Neural cell (in vitro differentiated cells): ENCODE measurements around the gene MYF5. TPM values are rescaled to one million over a fixed set of nuclear protein-coding genes. Genes with fewer than 3 reads are reported as not detected.

ENCODE experiments used
- H2AFZ ChIP-seq: fragments of 200-600, 300-800 bp; sonication (generic), shearing (Covaris generic); 2 replicates; pipeline ENCODE4 v1.6.0; 2014; ENCODE audit warnings: low read depth, mild to moderate bottlenecking, antibody characterized with exemption, low read length, moderate library complexity
- H3F3A ChIP-seq: fragments of 200-600 bp; shearing (Covaris generic); 2 replicates; pipeline ENCODE4 v1.6.1; 2016; ENCODE audit warnings: mild to moderate bottlenecking, moderate library complexity, mixed read lengths, antibody characterized with exemption, low read length; ENCODE audit not compliant: insufficient read depth, poor library complexity, severe bottlenecking
- H3K27ac ChIP-seq: fragments of 200-600, 300-800 bp; sonication (generic), shearing (Covaris generic); 2 replicates; pipeline ENCODE4 v1.5.1; 2014; ENCODE audit warnings: mild to moderate bottlenecking, low read length, moderate library complexity
- H3K27me3 ChIP-seq: fragments of 300-800, 200-600 bp; sonication (generic), shearing (Covaris generic); 2 replicates; pipeline ENCODE4 v1.6.0; 2014; ENCODE audit warnings: mild to moderate bottlenecking, low read depth, low read length, moderate library complexity; ENCODE audit not compliant: insufficient read depth
- H3K36me3 ChIP-seq: fragments of 300-800, 200-600 bp; sonication (generic), shearing (Covaris generic); 2 replicates; pipeline ENCODE4 v1.5.1; 2014; ENCODE audit warnings: mild to moderate bottlenecking, antibody characterized with exemption, low read length, moderate library complexity; ENCODE audit not compliant: insufficient read depth
- H3K4me2 ChIP-seq: fragments of 300-800, 200-600 bp; sonication (generic), shearing (Covaris generic); 2 replicates; pipeline ENCODE4 v1.6.0; 2014; ENCODE audit warnings: mild to moderate bottlenecking, low read length
- H3K4me3 ChIP-seq: fragments of 300-800, 200-600 bp; sonication (generic), shearing (Covaris generic); 2 replicates; pipeline ENCODE4 v1.5.1; 2014; ENCODE audit warnings: mild to moderate bottlenecking, low read length, moderate library complexity
- H3K79me2 ChIP-seq: fragments of 200-600 bp; shearing (Covaris generic); replicated peaks from 2 replicates; pipeline ENCODE4 v1.6.0; 2014; ENCODE audit warnings: mild to moderate bottlenecking, low read length, moderate library complexity; ENCODE audit not compliant: insufficient read depth
- H3K9ac ChIP-seq: fragments of 300-800, 200-600 bp; sonication (generic), shearing (Covaris generic); 2 replicates; pipeline ENCODE4 v1.6.1; 2016; ENCODE audit warnings: mild to moderate bottlenecking, low read length, mixed read lengths
- H3K9me2 ChIP-seq: fragments of 200-600 bp; shearing (Covaris generic); 2 replicates; pipeline ENCODE4 v1.6.1; 2016; ENCODE audit warnings: mild to moderate bottlenecking, low read length, mixed read lengths; ENCODE audit not compliant: insufficient read depth
- H3K9me3 ChIP-seq: fragments of 200-600, 300-800 bp; sonication (generic), shearing (Covaris generic); 2 replicates; pipeline ENCODE4 v1.6.1; 2016; ENCODE audit warnings: mild to moderate bottlenecking, mixed run types, low read length, moderate library complexity, mixed read lengths
- H4K20me1 ChIP-seq: fragments of 200-600 bp; shearing (Covaris generic); 2 replicates; pipeline ENCODE4 v1.6.1; 2016; ENCODE audit warnings: mild to moderate bottlenecking, mixed run types; ENCODE audit not compliant: insufficient read depth
- EP300 ChIP-seq: fragments of 450-650 bp; conservative IDR thresholded peaks from 2 replicates; pipeline ENCODE4 v1.6.1; 2014; ENCODE audit warnings: antibody characterized with exemption, mild to moderate bottlenecking, moderate library complexity; ENCODE audit not compliant: poor library complexity, severe bottlenecking
- EZH2 ChIP-seq: fragments of 200-600, 300-800 bp; shearing (Covaris generic), sonication (generic); IDR thresholded peaks from 2 replicates; pipeline ENCODE4 v1.6.1; 2014; ENCODE audit warnings: antibody characterized with exemption, low read length, borderline replicate concordance, mild to moderate bottlenecking; ENCODE audit not compliant: insufficient read depth, poor library complexity, severe bottlenecking
- MXI1 ChIP-seq: fragments of 450-650 bp; conservative IDR thresholded peaks from 2 replicates; pipeline ENCODE4 v1.6.1; 2014; ENCODE audit warnings: antibody characterized with exemption, mild to moderate bottlenecking; ENCODE audit not compliant: poor library complexity, severe bottlenecking
- POLR2AphosphoS5 ChIP-seq: IDR thresholded peaks from 2 replicates; pipeline ENCODE4 v1.6.1; 2012
- RAD21 ChIP-seq: fragments of 450-650 bp; conservative IDR thresholded peaks from 2 replicates; pipeline ENCODE4 v1.6.1; 2014; ENCODE audit warnings: antibody characterized with exemption, mild to moderate bottlenecking, moderate library complexity
- SMC3 ChIP-seq: fragments of 450-650 bp; conservative IDR thresholded peaks from 2 replicates; pipeline ENCODE4 v1.6.1; 2014; ENCODE audit warnings: antibody characterized with exemption, mild to moderate bottlenecking, moderate library complexity; ENCODE audit not compliant: poor library complexity
- TAF1 ChIP-seq: IDR thresholded peaks from 2 replicates; pipeline ENCODE4 v1.6.1; 2012; ENCODE audit warnings: low read depth
- polyA plus RNA-seq: library from polyadenylated mRNA; depleted of rRNA; stranded (reverse); fragments of >200 nt; gene quantifications from 2 replicates; pipeline ENCODE4 v1.2.3, GENCODE V29; 2014
- TF ChIP-seq, protein P1 (sequence below): fragments of 450-650 bp; IDR thresholded peaks from 2 replicates; pipeline ENCODE4 v1.5.1; 2014; ENCODE audit warnings: antibody characterized with exemption, mild to moderate bottlenecking, moderate library complexity; ENCODE audit not compliant: poor library complexity, severe bottlenecking
- TF ChIP-seq, protein P2 (sequence below): IDR thresholded peaks from 2 replicates; pipeline ENCODE4 v1.6.1; 2012; ENCODE audit warnings: borderline replicate concordance

Gene MYF5
- polyA plus RNA-seq, 1 donor from 2014 or later = not detected

DNA sequence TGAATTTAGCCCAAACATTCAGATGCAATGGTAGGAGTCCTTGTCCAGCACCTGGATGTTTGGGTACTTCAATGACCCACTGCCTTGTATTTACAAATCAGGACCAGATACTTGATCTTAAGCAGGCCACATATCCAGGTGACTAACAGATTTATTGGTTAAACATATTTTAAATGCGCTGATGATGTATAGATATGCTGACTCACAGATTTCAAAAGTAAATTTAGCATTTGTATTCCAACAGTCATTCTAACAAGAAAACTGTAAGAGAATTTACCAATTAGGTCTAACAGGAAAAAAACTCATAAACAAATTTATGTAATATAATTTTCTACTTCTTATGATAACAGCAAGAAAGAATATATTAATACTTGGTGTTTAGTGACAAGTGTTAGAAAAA is 38.7 kb upstream of the MYF5 start:
- Histone ChIP-seq H3K27ac (no peak overlapping the region), H3K4me2 (no peak overlapping the region), H3K4me3 (no peak overlapping the region), H3K27me3 (no peaks in the 10 kb centered on the region), H2AFZ (no peak overlapping the region), H3K36me3 (no peaks in the 10 kb centered on the region), H3K9ac (no peak overlapping the region), H3F3A (no peaks in the 10 kb centered on the region), H3K9me3 (no peaks in the 10 kb centered on the region), H3K9me2 (no peaks in the 10 kb centered on the region), H4K20me1 (no peaks in the 10 kb centered on the region), H3K79me2 (no peaks in the 10 kb centered on the region)
- TF ChIP-seq MXI1 (no peak), SMC3 (no peak), TAF1 (no peak), RAD21 (no peak)
- TF ChIP-seq, protein P1, sequence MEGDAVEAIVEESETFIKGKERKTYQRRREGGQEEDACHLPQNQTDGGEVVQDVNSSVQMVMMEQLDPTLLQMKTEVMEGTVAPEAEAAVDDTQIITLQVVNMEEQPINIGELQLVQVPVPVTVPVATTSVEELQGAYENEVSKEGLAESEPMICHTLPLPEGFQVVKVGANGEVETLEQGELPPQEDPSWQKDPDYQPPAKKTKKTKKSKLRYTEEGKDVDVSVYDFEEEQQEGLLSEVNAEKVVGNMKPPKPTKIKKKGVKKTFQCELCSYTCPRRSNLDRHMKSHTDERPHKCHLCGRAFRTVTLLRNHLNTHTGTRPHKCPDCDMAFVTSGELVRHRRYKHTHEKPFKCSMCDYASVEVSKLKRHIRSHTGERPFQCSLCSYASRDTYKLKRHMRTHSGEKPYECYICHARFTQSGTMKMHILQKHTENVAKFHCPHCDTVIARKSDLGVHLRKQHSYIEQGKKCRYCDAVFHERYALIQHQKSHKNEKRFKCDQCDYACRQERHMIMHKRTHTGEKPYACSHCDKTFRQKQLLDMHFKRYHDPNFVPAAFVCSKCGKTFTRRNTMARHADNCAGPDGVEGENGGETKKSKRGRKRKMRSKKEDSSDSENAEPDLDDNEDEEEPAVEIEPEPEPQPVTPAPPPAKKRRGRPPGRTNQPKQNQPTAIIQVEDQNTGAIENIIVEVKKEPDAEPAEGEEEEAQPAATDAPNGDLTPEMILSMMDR = no peak

DNA sequence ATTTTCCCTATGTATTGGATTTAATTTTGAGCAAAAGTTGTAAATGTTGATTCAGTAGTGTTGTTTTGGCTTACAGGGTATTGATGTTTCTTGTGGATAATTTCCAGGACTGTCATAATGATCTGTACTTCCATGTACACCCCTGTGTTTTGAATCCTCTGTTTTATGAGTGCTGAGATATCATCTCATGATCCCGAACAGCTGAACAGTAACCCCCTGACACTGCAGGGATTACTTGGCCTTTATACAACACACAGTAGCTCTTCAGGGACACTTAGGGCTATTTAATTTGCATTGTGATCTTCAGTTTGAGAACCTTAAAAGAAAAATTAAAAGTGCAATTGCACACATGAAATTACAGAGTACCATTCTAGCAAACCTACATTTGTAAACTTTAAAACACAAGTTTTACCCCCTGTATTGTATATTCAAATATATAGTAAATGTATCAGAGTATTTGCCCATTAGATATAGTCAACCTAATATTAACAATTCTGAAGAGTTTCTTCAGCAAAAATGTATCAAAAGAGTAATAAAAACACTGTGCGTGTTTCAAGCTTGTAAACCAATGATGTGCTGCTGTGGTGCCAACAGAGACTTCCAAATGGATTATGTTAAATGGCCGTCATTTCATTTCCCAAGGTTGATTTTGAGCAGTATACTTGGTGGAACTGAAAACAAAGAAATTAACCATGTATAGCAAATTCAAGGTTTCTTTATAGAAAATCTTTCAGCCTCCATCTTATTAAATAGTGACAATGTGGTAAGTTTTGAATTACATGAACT is 37.2 kb upstream of the MYF5 start:
- Histone ChIP-seq H3K9me3 (no peaks in the 10 kb centered on the region), H3K4me3 (no peak overlapping the region), H3K4me2 (no peak overlapping the region), H3K36me3 (no peaks in the 10 kb centered on the region), H2AFZ (no peak overlapping the region), H3K9me2 (no peaks in the 10 kb centered on the region), H3K27ac (no peak overlapping the region), H3K9ac (no peak overlapping the region), H3K79me2 (no peaks in the 10 kb centered on the region), H3F3A (no peaks in the 10 kb centered on the region), H3K27me3 (no peaks in the 10 kb centered on the region), H4K20me1 (no peaks in the 10 kb centered on the region)
- no peak for TF ChIP-seq SMC3
- TF ChIP-seq, protein P1 = no peak
- no peak for TF ChIP-seq POLR2AphosphoS5
- TF ChIP-seq EZH2 = no peak
- TF ChIP-seq, protein P2, sequence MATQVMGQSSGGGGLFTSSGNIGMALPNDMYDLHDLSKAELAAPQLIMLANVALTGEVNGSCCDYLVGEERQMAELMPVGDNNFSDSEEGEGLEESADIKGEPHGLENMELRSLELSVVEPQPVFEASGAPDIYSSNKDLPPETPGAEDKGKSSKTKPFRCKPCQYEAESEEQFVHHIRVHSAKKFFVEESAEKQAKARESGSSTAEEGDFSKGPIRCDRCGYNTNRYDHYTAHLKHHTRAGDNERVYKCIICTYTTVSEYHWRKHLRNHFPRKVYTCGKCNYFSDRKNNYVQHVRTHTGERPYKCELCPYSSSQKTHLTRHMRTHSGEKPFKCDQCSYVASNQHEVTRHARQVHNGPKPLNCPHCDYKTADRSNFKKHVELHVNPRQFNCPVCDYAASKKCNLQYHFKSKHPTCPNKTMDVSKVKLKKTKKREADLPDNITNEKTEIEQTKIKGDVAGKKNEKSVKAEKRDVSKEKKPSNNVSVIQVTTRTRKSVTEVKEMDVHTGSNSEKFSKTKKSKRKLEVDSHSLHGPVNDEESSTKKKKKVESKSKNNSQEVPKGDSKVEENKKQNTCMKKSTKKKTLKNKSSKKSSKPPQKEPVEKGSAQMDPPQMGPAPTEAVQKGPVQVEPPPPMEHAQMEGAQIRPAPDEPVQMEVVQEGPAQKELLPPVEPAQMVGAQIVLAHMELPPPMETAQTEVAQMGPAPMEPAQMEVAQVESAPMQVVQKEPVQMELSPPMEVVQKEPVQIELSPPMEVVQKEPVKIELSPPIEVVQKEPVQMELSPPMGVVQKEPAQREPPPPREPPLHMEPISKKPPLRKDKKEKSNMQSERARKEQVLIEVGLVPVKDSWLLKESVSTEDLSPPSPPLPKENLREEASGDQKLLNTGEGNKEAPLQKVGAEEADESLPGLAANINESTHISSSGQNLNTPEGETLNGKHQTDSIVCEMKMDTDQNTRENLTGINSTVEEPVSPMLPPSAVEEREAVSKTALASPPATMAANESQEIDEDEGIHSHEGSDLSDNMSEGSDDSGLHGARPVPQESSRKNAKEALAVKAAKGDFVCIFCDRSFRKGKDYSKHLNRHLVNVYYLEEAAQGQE = no peak
- TF ChIP-seq MXI1 = no peak
- no peak for TF ChIP-seq RAD21
- no peak for TF ChIP-seq TAF1
- TF ChIP-seq EP300 = no peak
